ENCODE results near the gene ATG12.
"Not testable (repeated sequence)": the region's sequence is repeated elsewhere in the genome, so short reads cannot be mapped to it uniquely, and the experiment has no call there.

Gene ATG12

DNA sequence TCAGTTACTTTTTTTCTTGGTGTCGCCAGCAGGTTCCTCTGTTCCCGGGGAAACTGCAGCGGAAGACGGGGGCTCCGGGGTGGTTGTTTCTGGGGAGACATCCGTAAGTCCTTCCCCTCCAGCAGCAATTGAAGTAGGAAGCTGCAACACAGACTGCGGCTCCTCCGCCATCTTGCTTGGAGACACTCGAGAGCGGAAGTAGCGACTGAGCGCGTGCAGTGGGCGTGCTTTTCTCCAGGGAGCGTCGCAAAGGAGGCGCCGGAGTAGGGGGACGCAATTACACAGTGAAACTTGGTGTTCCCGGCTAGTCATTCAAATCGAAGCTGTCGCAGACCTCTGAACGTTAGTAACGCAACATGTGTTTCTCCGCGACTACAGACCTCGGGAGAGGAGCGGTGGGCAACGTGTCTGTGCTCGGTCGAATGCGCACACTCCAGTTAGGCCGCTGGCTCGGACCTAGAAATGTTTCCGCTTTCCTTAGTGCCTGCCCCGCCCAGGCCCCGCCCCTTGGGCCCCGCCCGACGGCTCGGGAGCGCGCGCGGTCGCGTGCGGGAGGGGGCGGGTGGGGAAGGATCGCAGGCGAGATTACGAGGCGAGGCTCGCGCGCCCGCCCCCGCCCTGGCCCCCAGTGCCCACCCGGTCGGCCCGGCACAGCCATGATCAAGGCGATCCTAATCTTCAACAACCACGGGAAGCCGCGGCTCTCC is at the start of gene ATG12, which contains the start of gene AP3S1:
TSS of gene ATG12 (minus strand) at position 184 of the 707 bp plus-strand sequence. CDS start at position 171, 13 bp downstream.
TSS of gene AP3S1 (plus strand) at position 554 of the 707 bp plus-strand sequence. CDS start at position 657, 103 bp downstream.
- DNase-seq, result peak; percentile 44

DNA sequence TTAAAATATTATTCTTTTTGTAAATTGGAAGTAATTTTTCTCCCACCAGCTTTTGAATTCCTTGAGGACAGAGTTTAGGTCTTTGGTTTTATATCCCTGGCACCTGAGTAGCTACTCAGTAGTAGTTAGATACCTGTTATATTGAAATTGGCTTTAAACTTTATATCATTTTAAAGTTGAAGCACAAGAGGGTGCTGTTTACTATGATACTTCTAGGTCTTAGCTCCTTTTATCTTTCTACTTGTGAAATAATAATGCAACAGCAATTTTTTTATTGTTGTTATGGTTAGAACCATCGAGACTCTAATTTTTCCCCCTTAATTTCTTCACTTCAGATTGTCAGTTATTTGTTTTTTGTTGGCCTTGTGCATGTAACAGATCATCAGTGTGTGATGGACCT is 46.7 kb upstream of the ATG12 start:
- no peak for DNase-seq

DNA sequence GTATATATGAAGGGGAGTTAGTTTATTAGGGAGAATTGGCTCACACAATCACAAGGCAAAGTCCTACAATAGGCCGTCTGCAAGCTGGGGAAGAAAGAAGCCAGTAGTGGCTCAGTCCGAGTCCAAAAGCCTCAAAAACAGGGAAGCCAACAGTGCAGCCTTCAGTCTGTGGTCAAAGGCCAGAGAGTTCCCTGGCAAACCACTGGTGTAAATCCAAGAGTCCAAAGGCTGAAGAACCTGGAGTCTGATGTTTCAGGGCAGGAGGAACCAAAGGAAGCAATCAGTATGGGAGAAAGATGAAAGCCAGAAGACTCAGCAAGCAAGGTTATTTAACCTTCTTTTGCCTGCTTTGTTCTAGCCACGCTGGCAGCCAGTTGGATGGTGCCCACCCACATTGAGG is 43.8 kb upstream of the ATG12 start:
- not testable (repeated sequence) for DNase-seq

DNA sequence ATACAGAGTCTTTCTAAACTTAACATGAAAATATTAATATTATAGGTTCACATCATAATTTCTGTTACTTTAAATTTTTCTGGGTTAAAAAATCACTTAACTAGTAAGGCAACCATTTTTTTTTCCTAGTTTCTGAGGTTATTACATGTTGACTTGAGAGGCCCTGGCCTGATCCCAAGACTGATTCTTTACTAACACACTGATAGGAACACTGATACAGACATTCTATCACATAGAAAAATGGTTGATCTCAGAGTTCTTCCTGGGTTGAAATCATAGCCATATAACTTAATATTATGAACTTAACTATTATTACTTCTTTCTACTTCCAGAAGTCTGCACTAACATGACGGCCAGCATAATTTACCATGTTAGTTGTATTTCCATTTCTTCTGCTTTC is 43.3 kb upstream of the ATG12 start:
- DNase-seq, result no peak

DNA sequence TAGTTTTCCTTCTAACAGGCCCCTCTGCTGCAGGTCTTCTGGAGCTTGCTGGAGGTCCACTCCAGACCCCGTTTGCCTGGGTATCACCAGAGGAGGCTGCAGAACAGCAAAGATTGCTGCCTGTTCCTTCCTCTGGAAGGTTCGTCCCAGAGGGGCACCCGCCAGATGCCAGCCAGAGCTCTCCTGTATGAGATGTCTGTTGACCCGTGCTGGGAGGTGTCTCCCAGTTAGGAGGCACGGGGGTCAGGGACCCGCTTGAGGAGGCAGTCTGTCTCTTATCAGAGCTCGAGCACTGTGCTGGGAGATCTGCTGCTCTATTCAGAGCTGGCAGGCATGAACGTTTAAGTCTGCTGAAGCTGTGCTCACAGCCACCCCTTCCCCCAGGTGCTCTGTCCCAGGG is 41.1 kb upstream of the ATG12 start:
- not testable (repeated sequence) for DNase-seq

DNA sequence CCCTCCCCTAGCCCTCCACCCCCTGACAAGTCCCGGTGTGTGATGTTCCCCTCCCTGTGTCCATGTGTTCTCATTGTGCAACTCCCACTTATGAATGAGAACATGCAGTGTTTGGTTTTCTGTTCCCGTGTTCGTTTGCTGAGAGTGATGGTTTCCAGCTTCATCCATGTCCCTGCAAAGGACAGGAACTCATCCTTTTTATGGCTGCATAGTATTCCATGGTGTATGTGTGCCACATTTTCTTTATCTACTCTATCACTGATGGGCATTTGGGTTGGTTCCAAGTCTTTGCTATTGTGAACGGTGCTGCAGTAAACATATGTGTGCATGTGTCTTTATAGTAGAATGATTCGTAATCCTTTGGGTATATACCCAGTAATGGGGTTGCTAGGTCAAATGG is 36.0 kb upstream of the ATG12 start:
- not testable (repeated sequence) for DNase-seq

DNA sequence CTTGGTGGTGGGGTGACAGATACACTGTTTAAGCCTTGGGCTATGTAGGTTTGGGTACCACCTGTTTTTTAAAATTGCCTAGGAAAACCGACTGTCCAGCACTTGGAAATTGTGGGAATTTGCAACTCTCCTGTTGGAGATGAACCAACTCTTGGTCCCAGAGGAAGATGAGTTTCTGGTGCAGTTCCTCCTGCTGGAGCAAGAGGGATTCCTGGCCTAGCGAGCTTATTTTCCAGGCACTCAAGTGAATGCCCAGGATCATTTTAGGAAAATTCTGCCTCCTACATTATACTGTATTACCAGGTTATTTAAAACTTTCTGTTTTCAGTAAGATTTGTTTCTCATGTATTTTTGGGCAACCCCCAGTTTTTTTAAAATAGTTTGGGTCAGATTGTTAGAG is 34.1 kb upstream of the ATG12 start:
- DNase-seq, result no peak

DNA sequence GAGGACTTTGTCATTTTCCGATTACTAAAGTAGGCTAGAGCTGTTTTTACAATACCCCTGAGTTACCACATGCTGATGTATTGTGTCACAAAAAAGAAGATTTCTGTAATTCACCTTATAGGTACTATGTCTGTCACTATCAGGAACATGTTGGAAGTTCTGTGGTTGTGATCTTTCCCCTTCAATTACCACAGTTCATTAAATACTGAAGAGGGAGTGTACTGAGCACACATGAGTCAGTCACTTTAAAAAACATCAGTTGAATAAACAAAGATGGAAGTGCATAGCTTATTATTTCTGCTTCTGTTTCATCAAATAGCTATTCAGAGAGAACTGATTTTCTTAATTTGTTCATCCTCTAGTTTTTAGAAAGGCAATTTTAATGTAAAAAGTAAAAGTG is 32.0 kb upstream of the ATG12 start:
- DNase-seq, result no peak

DNA sequence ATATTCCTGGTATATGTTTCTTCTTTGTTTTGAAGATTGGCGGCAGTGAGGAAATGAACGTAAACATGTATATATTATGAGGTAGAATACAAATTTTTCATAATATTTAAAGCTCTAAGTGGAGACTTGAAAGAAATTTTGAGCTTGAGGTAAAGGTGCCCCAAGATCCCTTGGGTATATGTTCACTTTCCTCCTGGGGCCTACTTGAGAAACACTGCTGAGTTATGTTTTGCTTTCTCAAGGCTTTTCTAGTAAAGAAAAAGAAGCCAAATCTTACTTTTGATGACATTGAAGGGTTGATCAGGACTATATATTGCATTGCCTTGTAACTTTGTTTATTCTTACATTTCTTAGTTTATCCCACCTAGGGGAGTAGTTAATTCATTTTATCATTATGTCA is 31.1 kb upstream of the ATG12 start:
- DNase-seq, result no peak

DNA sequence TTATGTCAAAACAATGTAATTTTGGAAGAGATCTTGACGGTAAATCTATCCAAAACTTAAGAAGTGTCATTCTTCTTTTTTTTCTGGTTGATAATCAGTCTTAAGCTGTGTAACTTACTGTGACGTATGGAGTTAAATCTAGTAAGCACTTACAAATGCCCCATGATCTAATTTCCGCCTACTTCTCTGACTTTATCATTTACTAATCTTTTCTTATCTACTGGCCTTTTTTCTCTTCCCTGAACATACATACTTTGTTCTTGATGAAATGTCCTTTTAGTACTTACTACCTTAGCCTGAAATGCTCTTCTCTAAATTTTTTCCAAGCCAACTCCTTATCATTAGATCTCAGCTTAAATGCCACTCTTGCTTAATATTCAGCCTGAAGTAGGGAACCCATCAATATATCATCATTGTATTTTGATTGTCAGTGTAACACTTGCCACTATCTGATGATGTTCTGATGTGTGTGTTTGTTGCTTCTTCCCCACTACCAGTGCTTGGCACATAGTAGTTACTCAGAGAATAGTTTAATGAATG is 28.0 kb upstream of the ATG12 start:
- DNase-seq, result no peak

DNA sequence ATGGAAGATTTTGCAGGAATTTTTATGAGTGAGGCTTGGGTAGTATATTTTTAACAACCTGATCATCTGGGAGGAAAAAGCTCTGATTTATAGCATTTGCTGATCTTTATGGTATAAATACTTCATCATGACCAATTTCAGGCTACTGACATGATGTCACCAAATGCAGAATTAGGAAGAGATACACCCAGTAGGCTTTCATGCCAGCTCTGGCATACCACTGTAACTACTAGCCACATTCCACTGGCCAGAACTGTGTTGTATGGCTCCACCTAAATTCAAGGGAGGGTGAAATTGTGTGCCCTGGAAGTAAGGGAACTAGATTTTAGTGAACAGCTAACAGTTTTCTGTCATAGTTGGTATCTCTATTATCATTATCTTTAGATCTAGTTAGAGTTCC is 18.0 kb upstream of the ATG12 start:
- DNase-seq, result no peak

DNA sequence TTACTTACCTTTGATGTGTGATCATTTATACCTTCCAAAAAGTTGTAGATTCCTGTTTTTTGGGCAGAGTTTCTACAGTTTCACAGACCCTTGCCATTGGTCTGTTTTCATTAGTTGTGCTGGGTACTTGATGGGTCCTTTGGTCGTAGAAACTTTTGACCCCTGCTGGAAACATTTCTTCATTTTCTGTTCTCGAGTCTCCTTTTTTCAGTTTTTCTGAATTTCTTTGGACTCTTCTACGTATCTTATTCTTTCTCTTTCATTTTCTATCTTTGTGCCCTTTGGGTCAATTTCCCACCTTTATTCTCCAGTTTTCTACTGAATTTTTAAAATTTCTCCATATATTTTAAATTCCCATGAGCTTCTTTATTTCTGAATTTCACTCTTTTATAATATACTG is 17.0 kb upstream of the ATG12 start:
- no peak for DNase-seq

DNA sequence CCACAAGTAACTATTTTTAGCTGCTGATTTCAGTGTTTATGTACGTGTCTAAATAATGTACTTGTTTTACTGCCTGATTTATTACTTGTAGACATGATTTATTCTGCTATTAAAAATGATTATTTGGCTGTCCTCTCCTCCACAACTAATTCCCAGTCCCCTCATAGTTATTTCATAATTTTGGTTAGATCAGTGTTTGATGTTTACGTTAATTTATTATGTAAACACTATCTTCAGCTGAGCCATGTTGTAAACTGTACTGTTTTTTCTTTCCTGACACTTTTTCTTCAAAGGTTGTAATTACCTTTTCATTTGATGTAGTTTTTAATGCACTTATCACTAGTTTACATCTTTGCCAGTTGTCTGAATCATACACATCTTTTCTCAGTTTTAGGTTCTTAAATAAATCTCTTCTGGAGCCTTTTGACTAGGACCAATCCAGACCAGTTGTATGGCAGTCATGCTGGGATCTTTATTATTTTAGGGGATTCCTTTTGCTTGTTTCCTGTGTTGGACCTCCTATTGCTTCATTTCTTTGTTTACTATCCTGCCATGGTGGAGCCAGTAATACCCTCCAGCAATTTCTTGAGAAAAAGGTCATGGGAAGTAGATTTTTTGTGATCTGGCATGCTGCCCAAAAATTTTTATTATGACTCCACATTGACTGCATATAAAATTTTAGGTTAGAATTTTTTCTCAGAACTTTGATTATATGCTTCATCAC is 16.4 kb upstream of the ATG12 start:
- no peak for DNase-seq

DNA sequence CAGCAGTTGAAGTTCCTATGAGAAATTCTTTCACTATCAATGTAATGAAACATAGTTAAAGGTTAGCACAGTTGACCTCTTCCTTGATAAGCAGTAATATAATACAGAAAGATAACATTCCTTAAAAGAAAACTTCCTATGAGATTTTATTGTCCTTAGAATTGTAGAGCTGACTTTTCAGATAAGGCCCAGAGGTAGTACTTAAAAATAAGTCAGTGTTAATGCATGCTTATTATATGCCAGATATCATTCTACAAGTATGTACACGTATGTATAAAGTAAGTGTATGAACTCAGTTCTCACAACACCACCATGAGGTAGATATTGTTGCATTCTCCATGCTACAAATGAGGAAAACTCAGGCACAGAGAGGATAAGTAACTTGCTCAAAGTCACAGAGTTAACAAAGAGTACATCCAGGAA is 15.7 kb upstream of the ATG12 start:
- no peak for DNase-seq

DNA sequence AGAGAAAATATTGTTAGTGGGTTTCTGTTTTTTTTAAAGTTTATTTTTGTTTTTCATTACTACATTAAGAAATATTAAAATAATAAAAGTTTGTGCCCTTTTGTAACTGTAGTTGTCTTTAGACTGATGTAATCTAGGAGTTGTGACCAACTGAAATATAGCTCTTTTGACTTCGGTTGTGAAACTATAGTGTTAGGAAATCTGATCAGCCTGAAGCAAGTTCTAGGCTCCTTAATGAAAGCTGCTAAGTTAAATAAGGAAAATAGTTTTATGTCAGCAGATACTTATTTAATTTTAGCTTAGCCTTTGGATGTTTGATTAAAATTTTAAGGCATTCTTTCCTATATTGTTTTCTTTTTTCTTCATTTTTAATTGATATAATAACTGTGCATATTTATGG is 14.6 kb upstream of the ATG12 start:
- DNase-seq, result no peak

DNA sequence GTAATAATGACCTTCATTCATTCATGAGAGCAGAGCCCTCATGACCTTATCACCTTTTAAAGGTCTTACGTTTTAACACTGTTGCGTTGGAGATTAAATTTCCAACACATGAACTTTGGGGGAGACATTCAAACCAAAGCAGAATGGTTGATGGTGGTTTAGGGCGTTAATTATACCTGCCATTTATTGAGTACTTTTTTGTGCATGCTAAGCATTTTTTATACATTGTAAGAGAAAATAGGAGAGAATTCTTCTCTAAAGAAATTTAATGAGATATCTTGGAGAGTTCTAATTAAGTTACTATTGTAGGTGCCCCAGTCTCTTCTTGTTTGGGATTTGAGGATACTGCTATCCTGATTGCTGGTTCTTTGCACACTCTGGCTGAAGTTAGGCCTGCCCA is 12.8 kb upstream of the ATG12 start:
- no peak for DNase-seq

DNA sequence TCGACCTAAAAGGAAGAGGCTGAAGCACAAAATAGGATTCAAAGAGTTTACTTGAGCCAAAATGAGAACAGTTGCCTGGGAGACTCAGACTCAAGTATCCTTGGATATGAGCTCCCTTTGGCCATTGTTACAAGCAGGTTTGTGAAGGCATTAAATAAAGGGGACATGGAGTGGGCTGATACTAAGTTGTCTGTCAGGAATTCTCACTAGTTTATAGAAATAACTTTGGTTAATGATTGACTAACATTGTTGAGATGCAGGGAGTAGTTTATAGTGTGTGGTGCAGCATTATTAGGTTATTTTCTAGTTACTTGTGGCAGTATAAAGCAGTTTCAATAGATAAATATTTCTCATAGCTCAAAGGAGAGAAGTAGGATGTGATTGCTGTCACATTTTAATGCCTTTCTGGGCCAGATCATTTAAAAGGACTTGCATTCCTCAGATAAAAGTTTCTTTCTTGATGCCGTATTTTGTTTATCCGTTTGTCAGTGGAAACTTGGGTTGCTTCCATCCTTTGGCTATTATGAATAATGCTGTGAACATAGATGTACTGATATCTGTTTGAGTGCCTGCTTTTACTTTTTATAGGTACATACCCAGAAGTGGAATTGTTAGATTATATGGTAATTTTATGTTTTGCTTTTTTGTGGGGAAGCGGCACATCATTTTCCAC is 9.5 kb upstream of the ATG12 start:
- DNase-seq, result no peak

DNA sequence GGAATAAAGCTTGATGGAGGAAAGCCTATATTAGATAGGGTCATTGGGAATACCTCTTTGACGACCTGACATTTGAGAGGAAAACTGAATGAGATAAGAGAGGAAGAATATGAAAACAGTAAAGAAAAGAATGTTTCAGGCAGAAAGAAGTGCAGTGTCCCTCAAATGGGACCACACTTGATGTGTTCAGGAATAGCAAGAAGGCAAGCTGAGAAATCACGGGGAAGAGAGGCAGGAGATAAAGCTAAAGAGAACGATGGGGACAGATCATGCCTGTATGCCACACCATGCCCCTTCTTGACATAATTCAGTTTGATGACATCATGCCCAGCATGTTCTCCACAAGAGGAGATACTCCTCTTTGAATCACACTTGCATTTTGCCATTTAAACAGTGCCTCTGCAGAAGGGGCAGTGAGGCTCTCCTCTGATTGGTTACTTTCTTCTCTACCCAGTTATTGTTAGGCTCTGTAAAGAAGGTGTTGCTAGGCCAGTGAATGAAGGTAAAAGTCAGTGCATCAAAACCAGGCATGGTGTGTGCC is 8.0 kb upstream of the ATG12 start:
- DNase-seq, result no peak

DNA sequence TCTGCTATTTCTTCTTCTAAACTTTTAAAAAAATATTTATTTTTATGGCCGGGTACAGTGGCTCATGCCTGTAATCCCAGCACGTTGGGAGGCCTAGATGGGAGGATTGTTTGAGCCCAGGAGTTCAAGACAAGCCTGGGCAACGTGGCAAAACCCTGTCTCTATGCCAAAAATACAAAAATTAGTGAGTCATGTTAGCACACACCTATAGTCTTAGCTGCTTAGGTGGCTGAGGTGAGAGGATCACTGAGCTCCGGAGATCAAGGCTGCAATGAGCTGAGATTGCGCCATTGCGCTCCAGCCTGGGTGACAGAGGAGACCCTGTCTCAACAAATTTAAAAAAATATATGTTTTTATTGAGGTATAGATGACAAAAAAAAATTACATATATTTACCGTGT is 5.9 kb upstream of the ATG12 start:
- DNase-seq, result no peak

DNA sequence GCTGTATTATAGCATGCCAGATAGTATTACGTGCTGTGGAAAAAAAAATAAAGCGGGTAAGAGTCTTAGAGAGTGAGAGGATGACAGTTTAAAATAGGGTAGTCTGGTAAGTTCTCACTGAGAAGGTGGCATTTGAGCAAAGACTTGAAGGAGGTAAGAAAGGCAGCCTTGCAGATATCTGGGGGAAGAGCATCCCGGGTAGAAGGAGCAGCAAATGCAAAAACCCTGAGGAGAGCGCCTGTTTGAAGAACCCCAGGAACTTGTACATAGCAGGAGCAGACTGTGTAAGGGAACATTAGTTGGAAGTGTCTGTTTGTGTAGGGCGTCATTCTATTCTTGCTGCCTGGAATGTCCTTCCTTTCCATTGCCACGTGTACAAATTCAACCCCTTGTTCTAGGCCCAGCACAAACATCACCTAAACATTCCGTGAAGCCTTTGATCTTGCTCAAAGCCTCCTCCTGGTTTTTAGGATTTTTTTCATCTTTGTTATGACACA is 3.0 kb upstream of the ATG12 start:
- no peak for DNase-seq

DNA sequence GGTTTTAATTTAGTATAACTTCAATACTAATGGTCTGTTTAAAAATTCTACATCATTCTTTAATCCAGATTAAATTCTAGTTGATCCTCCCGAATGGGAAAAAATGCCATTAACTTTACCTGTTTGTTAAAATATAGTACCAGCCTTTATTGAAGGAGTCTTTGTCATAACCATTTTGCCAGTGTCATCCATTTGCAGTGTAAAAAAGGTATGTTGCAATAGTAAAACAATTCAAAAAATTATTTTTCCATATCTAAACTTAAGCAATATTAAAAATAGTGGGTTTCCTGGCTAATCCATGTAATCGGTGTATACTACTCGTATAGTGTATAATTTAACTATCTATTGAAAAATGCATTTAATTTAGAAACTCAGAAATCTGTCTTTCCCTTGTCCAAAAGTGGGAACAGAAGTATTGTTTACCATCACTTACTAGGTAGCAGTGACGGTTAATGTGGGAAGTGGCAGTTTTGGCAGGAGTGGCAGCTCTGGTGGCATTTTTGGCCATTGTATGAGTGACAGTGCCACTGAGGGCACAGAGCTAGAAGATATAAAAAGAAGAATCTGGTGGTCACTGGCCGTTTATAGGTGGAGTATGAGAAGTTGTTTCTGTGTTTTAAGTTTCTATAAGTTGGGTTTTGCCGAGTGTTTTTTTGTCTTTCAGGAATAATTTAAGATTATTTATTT is 2.2 kb upstream of the ATG12 start:
- DNase-seq, result no peak

DNA sequence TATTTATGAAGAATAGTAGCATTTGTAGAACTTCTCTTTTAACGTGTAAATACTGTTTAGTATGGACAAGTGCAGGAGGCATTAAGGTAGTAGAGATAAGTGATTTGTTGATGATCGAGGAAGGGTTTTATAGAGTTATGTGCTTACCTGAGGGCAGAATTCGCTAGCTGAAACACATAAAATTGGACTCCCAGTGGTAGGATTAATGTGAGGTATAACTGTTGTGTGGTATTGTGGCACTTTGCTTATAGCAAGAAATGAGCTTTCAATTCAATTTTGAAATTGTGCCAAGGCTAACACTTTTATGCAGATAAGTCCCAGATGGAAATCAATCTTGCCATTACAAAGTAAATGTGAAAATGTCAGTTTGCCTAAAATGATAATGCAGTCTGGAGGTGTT is 1.6 kb upstream of the ATG12 start:
- no peak for DNase-seq

Data from NCI-H1417 treated with DMSO at 0.1 percent for 48 hours (cell line).